K562 (cell line): ENCODE data around the gene LIPH. TPM values are rescaled to one million over a fixed set of nuclear protein-coding genes. Genes with fewer than 3 reads are reported as not detected.

Experiments used
- ATAC-seq: fragments of 200-7000 bp; cut with Tn5 transposase; 3 replicates; pipeline ENCODE4 v1.9.1; 2020; ENCODE audit warnings: moderate library complexity
- BruUV-seq: library from RNA; stranded (reverse); fragments of 400-500 nt; replicated peaks from 2 replicates; lab custom pipeline; 2021; lab: Mats Ljungman, UMichigan
- CTCF ChIA-PET: fragments of 300-600 bp; formaldehyde crosslinking; extraction: SDS; loops from one replicate; lab custom pipeline; 2021; ENCODE audit warnings: low intra/inter-chr PET ratio; lab: Yijun Ruan, JAX
- POLR2A ChIA-PET: fragments of 300-600, 350-650 bp; sonication (Branson Sonifier 250); formaldehyde crosslinking; extraction: SDS; loops from one replicate; lab custom pipeline; 2021; ENCODE audit warnings: antibody characterized with exemption, inconsistent platforms; lab: Yijun Ruan, JAX
- DNase-seq, 4 experiments: peaks; one replicate each; pipeline versions ENCODE4 v3.0.0 to v3.0.0-alpha.2; 2011 to 2018; ENCODE audit warnings: low spot score in 3 of 4, mixed read lengths in 3 of 4; ENCODE audit errors: extremely low read depth in 1 of 4
- FAIRE-seq: peaks from 2 replicates; lab custom pipeline; 2011; peaks lifted over from hg19 to GRCh38; lab: Jason Lieb, UNC
- H2AFZ ChIP-seq: 2 replicates; pipeline ENCODE4 v1.6.0; 2011; ENCODE audit warnings: low read depth, low read length, control low read depth, inconsistent platforms
- H3K27ac ChIP-seq: fragments of 200-600 bp; 3 replicates; pipeline ENCODE4 v1.8.0; 2011; ENCODE audit warnings: low read depth, mild to moderate bottlenecking, control low read depth, inconsistent platforms, low read length, moderate library complexity, mixed read lengths; ENCODE audit errors: extremely low read depth
- H3K27me3 ChIP-seq, 2 experiments: fragments of 300-600 bp in 1 of 2; 2 replicates in 1 of 2; 3 replicates in 1 of 2; pipeline versions ENCODE4 v1.6.0 to v1.8.0; 2011; ENCODE audit warnings: inconsistent platforms in 2 of 2, low read length in 2 of 2, mild to moderate bottlenecking in 1 of 2, mixed read lengths in 1 of 2, moderate library complexity in 1 of 2; ENCODE audit not compliant: control insufficient read depth in 2 of 2, insufficient read depth in 2 of 2
- H3K36me3 ChIP-seq: fragments of 300-600 bp; 3 replicates; pipeline ENCODE4 v1.8.0; 2011; ENCODE audit warnings: mild to moderate bottlenecking, low read length, inconsistent platforms; ENCODE audit not compliant: control insufficient read depth, insufficient read depth
- H3K4me1 ChIP-seq, 2 experiments: fragments of 200-600 bp in 1 of 2; replicated peaks in 1 of 2; 2 replicates in 1 of 2; 3 replicates in 1 of 2; pipeline versions ENCODE4 v1.5.1 to v1.8.0; 2011; ENCODE audit warnings: inconsistent platforms in 2 of 2, low read length in 2 of 2, mild to moderate bottlenecking in 1 of 2, mixed read lengths in 1 of 2, moderate library complexity in 1 of 2; ENCODE audit not compliant: control insufficient read depth in 2 of 2, insufficient read depth in 2 of 2
- H3K4me2 ChIP-seq: 2 replicates; pipeline ENCODE4 v1.6.1; 2011; ENCODE audit warnings: low read length, control low read depth, inconsistent platforms, mixed read lengths; ENCODE audit not compliant: insufficient read depth
- H3K4me3 ChIP-seq: fragments of 200-600 bp; sonication (generic), shearing (Covaris generic); 2 replicates; pipeline ENCODE4 v1.5.1; 2016; ENCODE audit warnings: control low read depth, inconsistent platforms
- H3K79me2 ChIP-seq: fragments of 200-600 bp; 3 replicates; pipeline ENCODE4 v1.8.0; 2011; ENCODE audit warnings: low read length, inconsistent platforms; ENCODE audit not compliant: control insufficient read depth, insufficient read depth
- H3K9ac ChIP-seq, 2 experiments: 2 replicates each; pipeline versions ENCODE4 v1.6.0 to v1.6.1; 2011; ENCODE audit warnings: low read depth in 2 of 2, low read length in 2 of 2, control low read depth in 1 of 2, inconsistent platforms in 1 of 2, mild to moderate bottlenecking in 1 of 2, mixed read lengths in 1 of 2; ENCODE audit not compliant: insufficient read depth in 1 of 2
- H3K9me1 ChIP-seq: one replicate; pipeline ENCODE4 v1.6.0; 2011; ENCODE audit warnings: inconsistent platforms, mild to moderate bottlenecking, low read length, moderate library complexity; ENCODE audit not compliant: control insufficient read depth, insufficient read depth
- H3K9me3 ChIP-seq: replicated peaks from 2 replicates; pipeline ENCODE4 v1.5.1; 2011; ENCODE audit warnings: low read depth, low read length, inconsistent platforms; ENCODE audit not compliant: control insufficient read depth, insufficient read depth
- H4K20me1 ChIP-seq: replicated peaks from 2 replicates; pipeline ENCODE4 v1.6.1; 2011; ENCODE audit warnings: low read length, inconsistent platforms, mixed read lengths; ENCODE audit not compliant: control insufficient read depth, insufficient read depth
- HCFC1 ChIP-seq: IDR thresholded peaks from 2 replicates; pipeline ENCODE4 v1.6.1; 2012; ENCODE audit warnings: low read depth, low read length, improper control_type of control experiment
- SMARCB1 ChIP-seq: IDR thresholded peaks from 2 replicates; pipeline ENCODE4 v1.6.1; 2011; ENCODE audit warnings: improper control_type of control experiment, low read depth; ENCODE audit not compliant: insufficient read length
- SMARCE1 ChIP-seq: fragments of 450-650 bp; IDR thresholded peaks from 2 replicates; pipeline ENCODE4 v1.7.1; 2016; ENCODE audit warnings: mild to moderate bottlenecking
- U2AF2 ChIP-seq: fragments of 200-400 bp; formaldehyde crosslinking; optimal IDR thresholded peaks from 2 replicates; pipeline ENCODE3; 2017; ENCODE audit warnings: low read depth, mild to moderate bottlenecking, low read length
- ZFP30 ChIP-seq: fragments of 250-450 bp; sonication (Bioruptor Pico); IDR thresholded peaks from 2 replicates; pipeline ENCODE4 v1.8.0; 2022; ENCODE audit warnings: moderate library complexity, mild to moderate bottlenecking, inconsistent platforms, borderline replicate concordance
- WGBS: fragments of 100-300 bp; shearing (Covaris generic); methylation state at CpG from one replicate; pipeline ENCODE4 v1.1.6; 2016; ENCODE audit warnings: low coverage, mixed read lengths; ENCODE audit not compliant: insufficient coverage; ENCODE audit errors: missing lambda C conversion rate; 5-methylcytosine and 5-hydroxymethylcytosine counted together
- in situ Hi-C: fragments of 300-500 bp; cut with MboI; formaldehyde crosslinking; loops from 4 replicates; pipeline ENCODE4 v1.15.0; 2018; ENCODE audit warnings: inconsistent platforms, mixed read lengths
- intact Hi-C: fragments of 100-400 bp; cut with micrococcal nuclease; formaldehyde crosslinking; loops from 2 replicates; pipeline ENCODE4 v1.14.2; 2022
- polyA plus RNA-seq, 8 experiments: library from polyadenylated mRNA; depleted of rRNA in 4 of 8; stranded (reverse) in 5 of 8; unstranded in 3 of 8; fragments of >200 nt; fragmentation: Nextera tagmentation in 2 of 8; fragmentation: Illumina TruSeq in 1 of 8; extraction: Ambion mirVana in 2 of 8; extraction: Trizol in 1 of 8; gene quantifications; 2 replicates each; pipeline versions ENCODE4 v1.2.1 to v1.2.3, GENCODE V29; 2011 to 2014; ENCODE audit warnings: inconsistent platforms in 1 of 8, missing spikeins in 1 of 8
- total RNA-seq, 7 experiments: library from RNA; depleted of rRNA in 6 of 7; stranded (reverse); fragments of >200 nt in 6 of 7; fragmentation: Illumina TruSeq in 2 of 7; extraction: Trizol in 2 of 7; gene quantifications; 2 replicates each; pipeline versions ENCODE4 v1.2.1 to v1.2.3, GENCODE V29; 2011 to 2021; ENCODE audit warnings: low replicate concordance in 1 of 7

The LIPH gene
- total and polyA plus RNA-seq, 9 of the 15 experiments (the other 6 are each of a cell fraction or from before 2014, with no cell fraction given) = 0.73 to 1.8 (median 1.3) TPM

DNA sequence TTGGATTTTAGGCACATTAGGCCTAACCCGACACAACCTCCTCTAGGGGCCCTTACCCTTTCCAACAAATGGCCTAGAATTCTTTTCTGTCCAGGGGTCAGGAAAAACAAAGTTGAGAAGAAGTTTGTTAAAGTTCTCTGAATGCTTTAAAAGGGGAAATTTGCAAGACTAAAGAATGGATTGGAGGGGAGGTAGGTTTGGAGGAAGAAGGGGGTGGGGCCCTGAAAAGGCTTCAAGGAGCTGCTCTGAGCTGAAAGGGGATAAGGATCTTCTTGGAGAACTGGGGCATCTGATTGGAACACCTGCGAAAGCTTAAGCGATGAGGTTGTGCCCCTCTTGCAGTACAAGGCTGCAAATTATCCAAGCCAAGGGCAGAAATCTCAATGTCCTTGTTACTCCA lies 29.8 kb upstream of the LIPH start:
- ChIA-PET POLR2A (no interaction called here), CTCF (no interaction called here)
- no peak for TF ChIP-seq U2AF2
- no peak for TF ChIP-seq SMARCB1
- TF ChIP-seq SMARCE1 = no peak
- no peak for TF ChIP-seq ZFP30 (CRISPR knock-in tag)
- no peak for TF ChIP-seq HCFC1
- DNase-seq = no peak
- 41% methylated on average over 3 of the region's 3 CpGs for WGBS
- Histone ChIP-seq H4K20me1 (no peaks in the 10 kb centered on the region), H2AFZ (no peak overlapping the region), H3K4me2 (no peak overlapping the region), H3K27me3 (no peaks in the 10 kb centered on the region), H3K9me1 (no peaks in the 10 kb centered on the region), H3K4me3 (no peak overlapping the region), H3K36me3 (no peaks in the 10 kb centered on the region), H3K27ac (no peak overlapping the region), H3K9ac (no peak overlapping the region), H3K4me1 (peaks cover 8 to 10% of the 10 kb centered on the region in 2 experiments; a peak in 3 of 5 replicates), H3K79me2 (peaks cover 9% of the 10 kb centered on the region), H3K9me3 (no peaks in the 10 kb centered on the region)
- no TSS peak for BruUV-seq
- no peak for FAIRE-seq
- ATAC-seq = no peak
- intact Hi-C loops (no loop called here), in situ Hi-C loops (no loop called here)
